ENCODE data around the gene ZC3H18. TPM values are rescaled to one million over a fixed set of nuclear protein-coding genes. Genes with fewer than 3 reads are reported as not detected.
"Not testable (repeated sequence)": the region's sequence is repeated elsewhere in the genome, so short reads cannot be mapped to it uniquely, and the experiment has no call there.

ZC3H18 gene
- total RNA-seq, 1 donor from 2014 or later: 23.9 TPM

GRCh38 chr16:88595921-88596320 is 25.7 kb downstream of the ZC3H18 start:
- DNase-seq: no peak
- ATAC-seq: no peak

GRCh38 chr16:88596483-88596882 is 26.3 kb downstream of the ZC3H18 start:
- ATAC-seq: no peak

More at GRCh38 chr16:88595921-88596320, 25.7 kb downstream of the ZC3H18 start:
- intact Hi-C loops (cut with micrococcal nuclease): no loop called here

GRCh38 chr16:88597856-88598491 is 27.8 kb downstream of the ZC3H18 start:
- no peak for ATAC-seq
- no peak for DNase-seq
- intact Hi-C loops (cut with micrococcal nuclease): no loop called here

More at GRCh38 chr16:88596483-88596882, 26.3 kb downstream of the ZC3H18 start:
- DNase-seq: no peak
- intact Hi-C loops (cut with micrococcal nuclease): no loop called here

GRCh38 chr16:88599092-88599733 is 29.0 kb downstream of the ZC3H18 start:
- intact Hi-C loops (cut with micrococcal nuclease): no loop called here
- DNase-seq: peak; percentile 87
- peak; percentile 87 for ATAC-seq

GRCh38 chr16:88599825-88600538 is 29.8 kb downstream of the ZC3H18 start:
- DNase-seq (peak; percentile 60), ATAC-seq (peak; percentile 48)
- intact Hi-C loops (cut with micrococcal nuclease): no loop called here

GRCh38 chr16:88600539-88600896 is 30.3 kb downstream of the ZC3H18 start:
- intact Hi-C loops (cut with micrococcal nuclease): no loop called here
- DNase-seq: no peak
- ATAC-seq: no peak

- ATAC-seq (no peak), DNase-seq (no peak)
- intact Hi-C loops (cut with micrococcal nuclease): no loop called here
These were observed 31.3 kb downstream of the ZC3H18 start for GRCh38 chr16:88601313-88602036.

GRCh38 chr16:88602091-88602490 is 31.9 kb downstream of the ZC3H18 start:
- no peak for ATAC-seq

GRCh38 chr16:88605186-88606147 is 35.3 kb downstream of the ZC3H18 start:
- intact Hi-C loops (cut with micrococcal nuclease): no loop called here
- peak; percentile 71 for ATAC-seq
- DNase-seq: no peak

More at GRCh38 chr16:88602091-88602490, 31.9 kb downstream of the ZC3H18 start:
- intact Hi-C loops (cut with micrococcal nuclease): no loop called here
- DNase-seq: no peak

GRCh38 chr16:88606148-88606757 is 36.0 kb downstream of the ZC3H18 start:
- no peak for DNase-seq
- ATAC-seq: no peak
- intact Hi-C loops (cut with micrococcal nuclease): no loop called here

- ATAC-seq: no peak
- DNase-seq: no peak
- intact Hi-C loops (cut with micrococcal nuclease): no loop called here
These were observed 37.9 kb downstream of the ZC3H18 start for GRCh38 chr16:88608076-88608475.

GRCh38 chr16:88609426-88609825 is 39.2 kb downstream of the ZC3H18 start:
- DNase-seq; ATAC-seq; intact Hi-C loops (cut with micrococcal nuclease): not testable (repeated sequence)

- DNase-seq: no peak
- intact Hi-C loops (cut with micrococcal nuclease): no loop called here
- no peak for ATAC-seq
These were observed 39.9 kb downstream of the ZC3H18 start for GRCh38 chr16:88610080-88610479.

- intact Hi-C loops (cut with micrococcal nuclease): no loop called here
- ATAC-seq: no peak
- DNase-seq: no peak
These were observed 41.0 kb downstream of the ZC3H18 start for GRCh38 chr16:88610909-88611812.

- intact Hi-C loops (cut with micrococcal nuclease): no loop called here
- ATAC-seq: no peak
These were observed 43.1 kb downstream of the ZC3H18 start for GRCh38 chr16:88613293-88613692.

GRCh38 chr16:88613911-88614817 is 44.0 kb downstream of the ZC3H18 start:
- ATAC-seq (no peak), DNase-seq (no peak)
- intact Hi-C loops (cut with micrococcal nuclease): no loop called here

More at GRCh38 chr16:88613293-88613692, 43.1 kb downstream of the ZC3H18 start:
- no peak for DNase-seq

Measured in left ventricle myocardium superior (tissue), 1 donor.